ENCODE measurements around the gene DECR2. TPM values are rescaled to one million over a fixed set of nuclear protein-coding genes. Genes with fewer than 3 reads are reported as not detected.

The DECR2 gene
- total and polyA plus RNA-seq, 2 of the 4 experiments (the other 2 are of a cell fraction) = 3.9 to 26.7 TPM

- Histone ChIP-seq H4K5ac (ENCODE audit: low read depth, low read length) (no peak overlapping the region), H3K36me3 (ENCODE audit: control insufficient read depth, insufficient read depth, low read length) (no peaks in the 10 kb centered on the region), H2BK20ac (ENCODE audit: low read depth, low read length) (no peak overlapping the region), H3K56ac (ENCODE audit: extremely low read depth, insufficient read depth, low read length) (no peak overlapping the region), H3K9me3 (ENCODE audit: control insufficient read depth, insufficient read depth, low read length) (peaks cover 3% of the 10 kb centered on the region), H3K4me1 (ENCODE audit: control insufficient read depth, insufficient read depth, low read length) (peaks cover 3% of the 10 kb centered on the region; the same call in 1 of the 2 replicates), H3K18ac (ENCODE audit: low read depth, low read length) (no peak overlapping the region), H3K23ac (ENCODE audit: low read depth, low read length) (no peak overlapping the region), H4K91ac (ENCODE audit: insufficient read depth, low read depth, low read length) (no peak overlapping the region), H3K27me3 (ENCODE audit: control insufficient read depth, insufficient read depth, low read length) (no peaks in the 10 kb centered on the region), H3K79me1 (ENCODE audit: low read depth in 1 of 2, low read length in 2 of 2) (no peaks in the 10 kb centered on the region), H3K27ac (ENCODE audit: insufficient read depth, low read length) (no peak overlapping the region), H2AK5ac (ENCODE audit: low read depth, low read length) (no peak overlapping the region; the same call in 1 of the 2 replicates), H3K4me2 (ENCODE audit: low read depth, low read length) (no peak overlapping the region), H2BK15ac (ENCODE audit: low read depth, low read length) (no peak overlapping the region), H2AK9ac (replicated peaks; ENCODE audit: low read depth, low read length, poor library complexity) (peak overlapping the region; percentile 55), H4K8ac (ENCODE audit: low read depth in 2 of 2, low read length in 2 of 2) (no peak overlapping the region), H3K4me3 (ENCODE audit: insufficient read depth, low read depth, low read length) (no peak overlapping the region), H2BK5ac (ENCODE audit: low read depth, low read length, poor library complexity, severe bottlenecking) (no peak overlapping the region), H4K20me1 (ENCODE audit: insufficient read depth, low read length) (no peaks in the 10 kb centered on the region), H3K9me1 (ENCODE audit: insufficient read depth, low read length) (0 out of 2 replicates have a peak, but pooled peaks cover 3% of the 10 kb centered on the region), H3K14ac (replicated peaks; ENCODE audit: low read depth, low read length) (no peak overlapping the region), H3K4ac (ENCODE audit: low read depth, low read length) (no peak overlapping the region), H2BK120ac (ENCODE audit: low read depth, low read length) (no peak overlapping the region), H2AFZ (replicated peaks; ENCODE audit: low read length, poor library complexity) (peak overlapping the region; percentile 21), H3K9ac (ENCODE audit: low read depth, low read length) (no peak overlapping the region)
- WGBS, 2 experiments (ENCODE audit: extremely low coverage in 2 of 2, insufficient read length in 1 of 2) = 97% methylated on average over 6 of the region's 10 CpGs; no CpG with 5 or more reads in 1 of the 2 experiments
- DNase-seq (no peak), ATAC-seq (ENCODE audit: low read depth) (no peak)
- BruUV-seq (replicated peaks) = no TSS peak
- CTCF ChIA-PET = no interaction called here
- intact Hi-C loops (cut with micrococcal nuclease) (no loop called here), dilution Hi-C loops (cut with HindIII; ENCODE audit: low sequenced_read_pairs, unreplicated experiment) (no loop called here), in situ Hi-C loops (cut with MboI; ENCODE audit: low sequenced_read_pairs) (no loop called here)
- POLR2A ChIA-PET (ENCODE audit: unreplicated experiment) = no interaction called here
- TF ChIP-seq POLR2A (IDR thresholded peaks at IDR 0.05; ENCODE audit: low read depth, low read length) = no peak
- TF ChIP-seq SMC3 (IDR thresholded peaks at IDR 0.05; ENCODE audit: low read depth, low read length) = no peak
- TF ChIP-seq USF2 (IDR thresholded peaks at IDR 0.05; ENCODE audit: low read depth, low read length) = no peak
- no peak for TF ChIP-seq CEBPB (IDR thresholded peaks at IDR 0.05; ENCODE audit: low read depth, low read length)
- TF ChIP-seq FOS (IDR thresholded peaks at IDR 0.05; ENCODE audit: low read depth, low read length) = no peak
- TF ChIP-seq MXI1 (IDR thresholded peaks at IDR 0.05; ENCODE audit: borderline replicate concordance, low read depth, low read length) = no peak
- no peak for TF ChIP-seq BHLHE40 (IDR thresholded peaks at IDR 0.05; ENCODE audit: low read depth, low read length)
- TF ChIP-seq RAD21 (IDR thresholded peaks at IDR 0.05; ENCODE audit: low read length) = no peak
These were observed 12.3 kb upstream of the DECR2 start for GRCh38 chr16:389352-389751.

All from IMR-90 (cell line).